ENCODE data around the gene SOWAHC. TPM values are rescaled to one million over a fixed set of nuclear protein-coding genes. Genes with fewer than 3 reads are reported as not detected.

The SOWAHC gene
- total RNA-seq, 4 donors from 2014 or later, result 6.4 to 32.5 (median 9.4) TPM

Other genes starting within 250 kb of the SOWAHC start
- gene SEPTIN10, start 398 bp upstream of the SOWAHC start, total RNA-seq, result 100 to 1,000 TPM in 3 of 4 donors, 10 to 100 TPM in 1; 52.8 to 181 (median 121) TPM
- gene RGPD5, start 179.9 kb downstream of the SOWAHC start, total RNA-seq, result 100 to 1,000 TPM in 1 of 4 donors, 10 to 100 TPM in 3; 10.5 to 111 (median 45.6) TPM

Data from uterus (tissue), 4 donors.